Suprapubic skin (tissue), 4 donors: Measurements from ENCODE around the gene IL17RA. TPM values are rescaled to one million over a fixed set of nuclear protein-coding genes. Genes with fewer than 3 reads are reported as not detected.

Source experiments
- DNase-seq, 2 donors: peaks; one replicate each; pipeline ENCODE4 v3.0.0-alpha.2; 2019; ENCODE audit warnings: low spot score in 2 of 2
- H3K27ac ChIP-seq: fragments of 200-600 bp; sonication (generic); one replicate; pipeline ENCODE4 v1.5.1; 2019
- H3K27me3 ChIP-seq: fragments of 200-600 bp; sonication (generic); one replicate; pipeline ENCODE4 v1.5.1; 2019
- H3K36me3 ChIP-seq: fragments of 200-600 bp; sonication (generic); one replicate; pipeline ENCODE4 v1.5.1; 2019
- H3K4me1 ChIP-seq: fragments of 200-600 bp; sonication (generic); one replicate; pipeline ENCODE4 v1.5.1; 2019
- H3K4me3 ChIP-seq: fragments of 200-600 bp; sonication (generic); one replicate; pipeline ENCODE4 v1.5.1; 2019; ENCODE audit warnings: mild to moderate bottlenecking
- H3K9me3 ChIP-seq: fragments of 200-600 bp; sonication (generic); one replicate; pipeline ENCODE4 v1.5.1; 2019
- EP300 ChIP-seq: sonication (generic); formaldehyde crosslinking; IDR thresholded peaks from one replicate; pipeline ENCODE4 v1.6.1; 2017; ENCODE audit warnings: antibody characterized with exemption
- POLR2A ChIP-seq, 2 donors: fragments of 450-650 bp; IDR thresholded peaks; one replicate each; pipeline ENCODE4 v1.6.1; 2017; ENCODE audit warnings: antibody characterized with exemption in 2 of 2, mild to moderate bottlenecking in 2 of 2, moderate library complexity in 2 of 2
- POLR2AphosphoS5 ChIP-seq, 3 donors: sonication (generic); formaldehyde crosslinking; IDR thresholded peaks; one replicate each; pipeline ENCODE4 v1.6.1; 2017; ENCODE audit warnings: antibody characterized with exemption in 3 of 3
- WGBS: methylation state at CpG from one replicate; pipeline ENCODE4 v1.1.5; 2018; 5-methylcytosine and 5-hydroxymethylcytosine counted together
- total RNA-seq, 4 donors: library from RNA; depleted of rRNA; stranded (reverse); fragments of >200 nt; gene quantifications; one replicate each; pipeline ENCODE4 v1.1.0, GENCODE V29; 2016
- TF ChIP-seq, protein P1 (sequence below), 2 donors: fragments of 200-600 bp in 1 of 2; fragments of 450-650 bp in 1 of 2; sonication (generic) in 1 of 2; IDR thresholded peaks; one replicate each; pipeline ENCODE4 v1.5.1; 2016 to 2019; ENCODE audit warnings: antibody characterized with exemption in 2 of 2, mild to moderate bottlenecking in 1 of 2, moderate library complexity in 1 of 2

The IL17RA gene
- total RNA-seq, 4 donors from 2014 or later: 16.2 to 22.6 (median 21.4) TPM

DNA sequence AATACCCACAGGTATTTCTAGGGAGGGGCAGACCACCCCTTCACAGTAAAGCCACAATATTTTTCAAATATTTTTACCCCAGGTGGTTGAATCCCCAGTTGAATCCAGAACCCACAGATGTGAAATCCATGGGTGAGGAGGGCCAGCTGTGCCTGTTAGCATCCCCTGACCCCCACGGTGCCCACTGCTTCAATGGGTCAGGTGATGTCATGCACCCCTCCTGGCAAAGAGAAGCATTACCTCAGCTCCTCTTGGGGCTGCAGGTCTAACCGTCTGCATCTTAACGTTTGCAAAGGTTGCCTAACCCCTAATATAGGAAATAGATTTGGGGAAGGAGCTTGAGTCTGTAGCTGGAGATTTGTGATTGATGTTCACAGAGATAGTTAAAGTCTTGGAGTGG lies 24.7 kb upstream of the IL17RA start:
- Histone ChIP-seq H3K9me3 (no peaks in the 10 kb centered on the region), H3K27me3 (no peaks in the 10 kb centered on the region), H3K27ac (no peak overlapping the region), H3K4me1 (peaks cover 10% of the 10 kb centered on the region), H3K36me3 (no peaks in the 10 kb centered on the region), H3K4me3 (no peak overlapping the region)
- TF ChIP-seq POLR2A (IDR thresholded peaks at IDR 0.05): no peak
- TF ChIP-seq, protein P1, sequence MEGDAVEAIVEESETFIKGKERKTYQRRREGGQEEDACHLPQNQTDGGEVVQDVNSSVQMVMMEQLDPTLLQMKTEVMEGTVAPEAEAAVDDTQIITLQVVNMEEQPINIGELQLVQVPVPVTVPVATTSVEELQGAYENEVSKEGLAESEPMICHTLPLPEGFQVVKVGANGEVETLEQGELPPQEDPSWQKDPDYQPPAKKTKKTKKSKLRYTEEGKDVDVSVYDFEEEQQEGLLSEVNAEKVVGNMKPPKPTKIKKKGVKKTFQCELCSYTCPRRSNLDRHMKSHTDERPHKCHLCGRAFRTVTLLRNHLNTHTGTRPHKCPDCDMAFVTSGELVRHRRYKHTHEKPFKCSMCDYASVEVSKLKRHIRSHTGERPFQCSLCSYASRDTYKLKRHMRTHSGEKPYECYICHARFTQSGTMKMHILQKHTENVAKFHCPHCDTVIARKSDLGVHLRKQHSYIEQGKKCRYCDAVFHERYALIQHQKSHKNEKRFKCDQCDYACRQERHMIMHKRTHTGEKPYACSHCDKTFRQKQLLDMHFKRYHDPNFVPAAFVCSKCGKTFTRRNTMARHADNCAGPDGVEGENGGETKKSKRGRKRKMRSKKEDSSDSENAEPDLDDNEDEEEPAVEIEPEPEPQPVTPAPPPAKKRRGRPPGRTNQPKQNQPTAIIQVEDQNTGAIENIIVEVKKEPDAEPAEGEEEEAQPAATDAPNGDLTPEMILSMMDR (IDR thresholded peaks at IDR 0.05): no peak
- no peak for TF ChIP-seq POLR2AphosphoS5 (IDR thresholded peaks at IDR 0.05)
- no peak for TF ChIP-seq EP300
- no peak for DNase-seq
- WGBS: 54% methylated on average over 3 of the region's 3 CpGs

DNA sequence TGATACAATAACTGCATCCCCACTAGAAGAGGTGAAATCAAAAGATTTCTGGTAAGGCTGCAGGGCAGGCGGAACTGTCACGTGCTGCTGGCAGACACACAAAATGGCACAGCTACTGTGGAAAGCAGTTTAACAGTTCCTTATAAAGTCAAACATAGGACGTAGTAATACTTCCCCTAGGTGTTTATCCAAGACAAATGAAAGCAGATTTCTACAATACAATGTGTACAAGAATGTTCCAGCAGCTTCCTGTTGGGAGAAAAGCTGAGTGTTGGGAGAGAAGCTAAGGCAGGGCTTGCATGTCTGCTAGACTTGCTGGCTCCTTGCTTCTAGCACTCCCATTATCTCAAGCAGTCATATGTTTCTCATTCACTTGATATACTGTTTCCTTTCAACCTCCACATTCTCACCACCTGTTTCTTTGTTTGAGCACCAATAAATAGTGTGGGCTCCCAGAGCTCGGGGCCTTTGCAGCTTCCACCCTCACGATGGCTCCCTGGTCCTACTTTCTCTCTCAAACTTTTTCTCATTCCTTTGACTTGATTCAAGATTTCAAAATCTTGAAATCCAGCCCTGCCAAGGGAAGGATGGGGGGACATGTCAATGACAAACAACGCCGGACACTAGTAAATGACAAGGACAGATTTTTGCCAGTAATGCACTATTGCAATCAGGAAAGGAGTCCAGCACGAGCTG lies 21.2 kb upstream of the IL17RA start:
- Histone ChIP-seq H3K27me3 (no peaks in the 10 kb centered on the region), H3K36me3 (no peaks in the 10 kb centered on the region), H3K27ac (no peak overlapping the region), H3K9me3 (no peaks in the 10 kb centered on the region), H3K4me1 (peaks cover 7% of the 10 kb centered on the region), H3K4me3 (no peak overlapping the region)
- no peak for DNase-seq
- TF ChIP-seq POLR2AphosphoS5 (IDR thresholded peaks at IDR 0.05): no peak
- no peak for TF ChIP-seq POLR2A (IDR thresholded peaks at IDR 0.05)
- TF ChIP-seq, protein P1 (IDR thresholded peaks at IDR 0.05): no peak
- no peak for TF ChIP-seq EP300
- 28% methylated on average over 8 of the region's 8 CpGs for WGBS

DNA sequence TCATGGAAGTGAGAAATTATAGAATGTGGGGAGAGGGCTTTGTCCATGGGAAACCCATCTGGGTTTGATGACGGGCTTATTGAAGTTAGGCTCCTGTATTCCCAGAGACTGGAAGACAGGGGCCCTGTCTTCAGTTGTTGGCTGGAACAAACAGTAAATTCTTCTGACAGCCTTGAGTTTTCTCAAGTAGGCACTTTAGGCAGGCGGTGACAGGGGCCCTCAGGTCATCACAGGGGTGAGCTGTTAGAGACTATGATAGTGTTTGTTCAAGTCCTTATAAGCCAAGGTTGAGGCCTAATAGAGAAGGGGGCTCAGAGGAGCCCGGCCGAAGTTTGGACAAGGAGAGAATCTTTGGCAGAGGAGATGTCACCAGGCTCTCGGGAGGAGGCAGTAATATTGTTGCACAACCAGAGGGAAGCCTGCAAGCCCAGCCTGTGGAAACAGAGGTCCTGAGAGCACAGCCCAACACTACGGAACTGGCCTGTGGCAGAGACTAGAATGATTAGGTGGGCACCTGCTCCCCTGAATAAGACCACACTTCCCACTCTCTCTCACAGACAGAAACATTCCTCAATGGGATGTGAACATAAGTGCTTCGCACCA lies 20.2 kb upstream of the IL17RA start:
- Histone ChIP-seq H3K9me3 (no peaks in the 10 kb centered on the region), H3K4me1 (peaks cover 7% of the 10 kb centered on the region), H3K27ac (no peak overlapping the region), H3K36me3 (no peaks in the 10 kb centered on the region), H3K27me3 (no peaks in the 10 kb centered on the region), H3K4me3 (no peak overlapping the region)
- WGBS: 80% methylated on average over 7 of the region's 7 CpGs
- TF ChIP-seq, protein P1 (IDR thresholded peaks at IDR 0.05): no peak
- TF ChIP-seq POLR2AphosphoS5 (IDR thresholded peaks at IDR 0.05) (no peak), EP300 (no peak), POLR2A (IDR thresholded peaks at IDR 0.05) (no peak)
- no peak for DNase-seq

DNA sequence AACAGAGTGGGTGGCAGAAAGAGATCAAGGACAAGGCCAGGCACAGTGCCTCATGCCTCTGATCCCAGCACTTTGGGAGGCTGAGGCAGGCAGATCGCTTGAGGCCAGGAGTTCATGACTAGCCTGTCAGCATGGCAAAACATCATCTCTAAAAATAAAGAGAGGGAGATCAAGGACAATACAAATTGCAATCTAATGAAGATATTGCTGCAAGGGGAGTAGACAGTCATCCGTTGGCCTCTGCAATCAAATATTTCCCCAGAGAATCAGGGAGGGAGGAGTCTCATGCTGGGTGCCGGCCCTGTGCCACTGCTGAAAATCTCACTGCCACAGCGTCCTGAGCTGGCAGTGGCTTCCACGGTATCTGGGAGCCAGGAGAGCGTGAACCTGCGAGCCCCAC lies 19.4 kb upstream of the IL17RA start:
- Histone ChIP-seq H3K27me3 (no peaks in the 10 kb centered on the region), H3K27ac (no peak overlapping the region), H3K9me3 (no peaks in the 10 kb centered on the region), H3K4me1 (peaks cover 7% of the 10 kb centered on the region), H3K36me3 (no peaks in the 10 kb centered on the region), H3K4me3 (no peak overlapping the region)
- no peak for DNase-seq
- TF ChIP-seq EP300: no peak
- TF ChIP-seq, protein P1 (IDR thresholded peaks at IDR 0.05): no peak
- TF ChIP-seq POLR2A (IDR thresholded peaks at IDR 0.05): no peak
- no peak for TF ChIP-seq POLR2AphosphoS5 (IDR thresholded peaks at IDR 0.05)
- 42% methylated on average over 7 of the region's 7 CpGs for WGBS

DNA sequence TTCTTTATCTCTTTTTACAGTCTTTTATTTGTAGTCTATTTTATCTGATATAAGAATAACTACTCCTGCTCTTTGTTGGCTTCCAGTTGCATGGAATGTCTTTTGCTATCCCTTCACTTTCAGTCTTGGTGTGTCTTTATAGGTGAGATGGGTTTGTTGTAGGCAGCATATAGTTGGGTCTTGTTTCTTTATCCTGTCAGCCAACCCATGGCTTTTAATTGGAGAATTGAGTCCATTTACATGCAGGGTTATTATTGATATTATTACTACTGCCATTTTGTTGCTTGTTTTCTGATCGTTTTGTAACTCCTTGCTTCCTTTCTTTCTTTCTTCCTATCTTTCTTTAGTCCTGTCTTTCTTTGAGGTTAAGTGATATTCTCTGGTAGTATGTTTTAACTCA lies 11.9 kb upstream of the IL17RA start:
- Histone ChIP-seq H3K9me3 (no peaks in the 10 kb centered on the region), H3K27me3 (no peaks in the 10 kb centered on the region), H3K27ac (no peak overlapping the region), H3K36me3 (no peaks in the 10 kb centered on the region), H3K4me1 (peaks cover 7% of the 10 kb centered on the region), H3K4me3 (no peak overlapping the region)
- WGBS: 76% methylated on average over 1 of the region's 1 CpG
- DNase-seq: no peak
- TF ChIP-seq, protein P1 (IDR thresholded peaks at IDR 0.05): no peak
- no peak for TF ChIP-seq POLR2A (IDR thresholded peaks at IDR 0.05)
- no peak for TF ChIP-seq POLR2AphosphoS5 (IDR thresholded peaks at IDR 0.05)
- no peak for TF ChIP-seq EP300
